ENCODE results near the gene CRYBB1.

DNA sequence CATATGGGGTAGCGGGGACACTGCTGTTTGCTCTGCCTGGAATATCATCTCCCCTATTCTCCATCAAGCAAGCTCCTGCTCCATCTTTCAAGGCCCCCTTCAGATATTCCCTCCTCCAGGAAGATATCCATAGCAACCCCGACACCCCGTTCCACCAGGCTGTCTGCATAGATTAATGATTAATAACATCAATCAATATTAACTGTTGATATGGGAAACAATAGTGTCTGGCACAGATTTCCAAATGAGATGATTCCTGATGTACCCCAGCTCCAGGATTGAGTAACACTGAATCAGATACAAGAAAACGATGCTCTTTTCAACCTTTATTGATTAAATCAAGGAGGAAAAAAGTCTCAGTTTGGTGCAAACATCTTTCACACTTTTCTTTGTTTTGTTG, 20.3 kb downstream of the CRYBB1 start:
- TF ChIP-seq CTCF (IDR thresholded peaks at IDR 0.05) (no peak), POLR2A (IDR thresholded peaks at IDR 0.05) (no peak)
